K562 (cell line): ENCODE measurements around the gene BMP15. TPM values are rescaled to one million over a fixed set of nuclear protein-coding genes. Genes with fewer than 3 reads are reported as not detected.

Experiments used
- ATAC-seq: fragments of 200-7000 bp; cut with Tn5 transposase; 3 replicates; pipeline ENCODE4 v1.9.1; 2020; ENCODE audit warnings: moderate library complexity
- BruUV-seq: library from RNA; stranded (reverse); fragments of 400-500 nt; replicated peaks from 2 replicates; lab custom pipeline; 2021; lab: Mats Ljungman, UMichigan
- CTCF ChIA-PET: fragments of 300-600 bp; formaldehyde crosslinking; extraction: SDS; loops from one replicate; lab custom pipeline; 2021; ENCODE audit warnings: low intra/inter-chr PET ratio; lab: Yijun Ruan, JAX
- POLR2A ChIA-PET: fragments of 300-600, 350-650 bp; sonication (Branson Sonifier 250); formaldehyde crosslinking; extraction: SDS; loops from one replicate; lab custom pipeline; 2021; ENCODE audit warnings: antibody characterized with exemption, inconsistent platforms; lab: Yijun Ruan, JAX
- DNase-seq, 4 experiments: peaks; one replicate each; pipeline versions ENCODE4 v3.0.0 to v3.0.0-alpha.2; 2011 to 2018; ENCODE audit warnings: low spot score in 3 of 4, mixed read lengths in 3 of 4; ENCODE audit errors: extremely low read depth in 1 of 4
- FAIRE-seq: peaks from 2 replicates; lab custom pipeline; 2011; peaks lifted over from hg19 to GRCh38; lab: Jason Lieb, UNC
- H2AFZ ChIP-seq: 2 replicates; pipeline ENCODE4 v1.6.0; 2011; ENCODE audit warnings: low read depth, low read length, control low read depth, inconsistent platforms
- H3K27ac ChIP-seq: fragments of 200-600 bp; 3 replicates; pipeline ENCODE4 v1.8.0; 2011; ENCODE audit warnings: low read depth, mild to moderate bottlenecking, control low read depth, inconsistent platforms, low read length, moderate library complexity, mixed read lengths; ENCODE audit errors: extremely low read depth
- H3K27me3 ChIP-seq, 2 experiments: fragments of 300-600 bp in 1 of 2; 2 replicates in 1 of 2; 3 replicates in 1 of 2; pipeline versions ENCODE4 v1.6.0 to v1.8.0; 2011; ENCODE audit warnings: inconsistent platforms in 2 of 2, low read length in 2 of 2, mild to moderate bottlenecking in 1 of 2, mixed read lengths in 1 of 2, moderate library complexity in 1 of 2; ENCODE audit not compliant: control insufficient read depth in 2 of 2, insufficient read depth in 2 of 2
- H3K36me3 ChIP-seq: fragments of 300-600 bp; 3 replicates; pipeline ENCODE4 v1.8.0; 2011; ENCODE audit warnings: mild to moderate bottlenecking, low read length, inconsistent platforms; ENCODE audit not compliant: control insufficient read depth, insufficient read depth
- H3K4me1 ChIP-seq, 2 experiments: fragments of 200-600 bp in 1 of 2; replicated peaks in 1 of 2; 2 replicates in 1 of 2; 3 replicates in 1 of 2; pipeline versions ENCODE4 v1.5.1 to v1.8.0; 2011; ENCODE audit warnings: inconsistent platforms in 2 of 2, low read length in 2 of 2, mild to moderate bottlenecking in 1 of 2, mixed read lengths in 1 of 2, moderate library complexity in 1 of 2; ENCODE audit not compliant: control insufficient read depth in 2 of 2, insufficient read depth in 2 of 2
- H3K4me2 ChIP-seq: 2 replicates; pipeline ENCODE4 v1.6.1; 2011; ENCODE audit warnings: low read length, control low read depth, inconsistent platforms, mixed read lengths; ENCODE audit not compliant: insufficient read depth
- H3K4me3 ChIP-seq: fragments of 200-600 bp; sonication (generic), shearing (Covaris generic); 2 replicates; pipeline ENCODE4 v1.5.1; 2016; ENCODE audit warnings: control low read depth, inconsistent platforms
- H3K79me2 ChIP-seq: fragments of 200-600 bp; 3 replicates; pipeline ENCODE4 v1.8.0; 2011; ENCODE audit warnings: low read length, inconsistent platforms; ENCODE audit not compliant: control insufficient read depth, insufficient read depth
- H3K9ac ChIP-seq, 2 experiments: 2 replicates each; pipeline versions ENCODE4 v1.6.0 to v1.6.1; 2011; ENCODE audit warnings: low read depth in 2 of 2, low read length in 2 of 2, control low read depth in 1 of 2, inconsistent platforms in 1 of 2, mild to moderate bottlenecking in 1 of 2, mixed read lengths in 1 of 2; ENCODE audit not compliant: insufficient read depth in 1 of 2
- H3K9me1 ChIP-seq: one replicate; pipeline ENCODE4 v1.6.0; 2011; ENCODE audit warnings: inconsistent platforms, mild to moderate bottlenecking, low read length, moderate library complexity; ENCODE audit not compliant: control insufficient read depth, insufficient read depth
- H3K9me3 ChIP-seq: replicated peaks from 2 replicates; pipeline ENCODE4 v1.5.1; 2011; ENCODE audit warnings: low read depth, low read length, inconsistent platforms; ENCODE audit not compliant: control insufficient read depth, insufficient read depth
- H4K20me1 ChIP-seq: replicated peaks from 2 replicates; pipeline ENCODE4 v1.6.1; 2011; ENCODE audit warnings: low read length, inconsistent platforms, mixed read lengths; ENCODE audit not compliant: control insufficient read depth, insufficient read depth
- ARID2 ChIP-seq: fragments of 450-650 bp; IDR thresholded peaks from 2 replicates; pipeline ENCODE4 v1.6.1; 2017; ENCODE audit warnings: antibody characterized with exemption, mild to moderate bottlenecking
- ELF1 ChIP-seq: fragments of 200-800 bp; sonication (Bioruptor generic); IDR thresholded peaks from 2 replicates; pipeline ENCODE4 v1.6.1; 2016; ENCODE audit warnings: missing genetic modification characterization, missing compliant biosample characterization
- EP300 ChIP-seq: IDR thresholded peaks from 2 replicates; pipeline ENCODE4 v1.6.1; 2012; ENCODE audit warnings: low read length, improper control_type of control experiment
- ETV1 ChIP-seq: fragments of 450-650 bp; conservative IDR thresholded peaks from 2 replicates; pipeline ENCODE4 v1.6.1; 2016; ENCODE audit warnings: missing genetic modification characterization, control low read depth, low read depth, missing compliant biosample characterization
- IRF2 ChIP-seq: sonication (generic); formaldehyde crosslinking; IDR thresholded peaks from 2 replicates; pipeline ENCODE4 v1.8.1; 2022; ENCODE audit warnings: mild to moderate bottlenecking, missing genetic modification reagents
- KAT7 ChIP-seq: sonication (generic); formaldehyde crosslinking; IDR thresholded peaks from 2 replicates; pipeline ENCODE4 v1.8.0; 2022; ENCODE audit warnings: missing genetic modification reagents, mild to moderate bottlenecking, borderline replicate concordance
- MLX ChIP-seq, 2 experiments: fragments of 450-650 bp in 1 of 2; sonication (generic) in 1 of 2; formaldehyde crosslinking; conservative IDR thresholded peaks; 2 replicates each; pipeline versions ENCODE4 v1.4.0 to v1.8.1; 2020 to 2022; ENCODE audit warnings: mild to moderate bottlenecking in 1 of 2, missing genetic modification reagents in 1 of 2
- NCOR1 ChIP-seq: fragments of 450-650 bp; IDR thresholded peaks from 2 replicates; pipeline ENCODE4 v1.6.1; 2016; ENCODE audit warnings: mild to moderate bottlenecking, moderate library complexity
- PKNOX1 ChIP-seq: fragments of 450-650 bp; IDR thresholded peaks from 2 replicates; pipeline ENCODE4 v1.6.1; 2016
- SRSF1 ChIP-seq: fragments of 200-400 bp; formaldehyde crosslinking; IDR thresholded peaks from 2 replicates; pipeline ENCODE4 v1.6.1; 2017; ENCODE audit warnings: mild to moderate bottlenecking, low read depth, low read length, moderate library complexity
- THRB ChIP-seq: fragments of 450-650 bp; formaldehyde crosslinking; conservative IDR thresholded peaks from 2 replicates; pipeline ENCODE4 v1.4.0; 2022; ENCODE audit warnings: mild to moderate bottlenecking, missing genetic modification characterization
- ZBTB2 ChIP-seq: fragments of 450-650 bp; IDR thresholded peaks from 2 replicates; pipeline ENCODE4 v1.6.1; 2016; ENCODE audit warnings: antibody characterized with exemption
- ZNF518B ChIP-seq: fragments of 250-450 bp; sonication (Bioruptor Pico); IDR thresholded peaks from 2 replicates; pipeline ENCODE4 v1.5.0; 2021; ENCODE audit warnings: mild to moderate bottlenecking, moderate library complexity
- WGBS: fragments of 100-300 bp; shearing (Covaris generic); methylation state at CpG from one replicate; pipeline ENCODE4 v1.1.6; 2016; ENCODE audit warnings: low coverage, mixed read lengths; ENCODE audit not compliant: insufficient coverage; ENCODE audit errors: missing lambda C conversion rate; 5-methylcytosine and 5-hydroxymethylcytosine counted together
- in situ Hi-C: fragments of 300-500 bp; cut with MboI; formaldehyde crosslinking; loops from 4 replicates; pipeline ENCODE4 v1.15.0; 2018; ENCODE audit warnings: inconsistent platforms, mixed read lengths
- intact Hi-C: fragments of 100-400 bp; cut with micrococcal nuclease; formaldehyde crosslinking; loops from 2 replicates; pipeline ENCODE4 v1.14.2; 2022
- polyA plus RNA-seq, 8 experiments: library from polyadenylated mRNA; depleted of rRNA in 4 of 8; stranded (reverse) in 5 of 8; unstranded in 3 of 8; fragments of >200 nt; fragmentation: Nextera tagmentation in 2 of 8; fragmentation: Illumina TruSeq in 1 of 8; extraction: Ambion mirVana in 2 of 8; extraction: Trizol in 1 of 8; gene quantifications; 2 replicates each; pipeline versions ENCODE4 v1.2.1 to v1.2.3, GENCODE V29; 2011 to 2014; ENCODE audit warnings: inconsistent platforms in 1 of 8, missing spikeins in 1 of 8
- total RNA-seq, 7 experiments: library from RNA; depleted of rRNA in 6 of 7; stranded (reverse); fragments of >200 nt in 6 of 7; fragmentation: Illumina TruSeq in 2 of 7; extraction: Trizol in 2 of 7; gene quantifications; 2 replicates each; pipeline versions ENCODE4 v1.2.1 to v1.2.3, GENCODE V29; 2011 to 2021; ENCODE audit warnings: low replicate concordance in 1 of 7

Gene BMP15
- total and polyA plus RNA-seq, 9 of the 15 experiments (the other 6 are each of a cell fraction or from before 2014, with no cell fraction given): not detected

- no peak for TF ChIP-seq PKNOX1
These were observed 31.1 kb downstream of the BMP15 start (continued) for GRCh38 chrX:50941638-50942037.

GRCh38 chrX:50942471-50942870, 31.9 kb downstream of the BMP15 start:
- no peaks in the 10 kb centered on the region for H3K36me3 ChIP-seq
- in situ Hi-C loops: no loop called here
- FAIRE-seq: no peak
- CTCF ChIA-PET: no interaction called here
- no peak overlapping the region for H3K4me3 ChIP-seq
- WGBS: 0% methylated on average over 2 of the region's 2 CpGs
- no peak overlapping the region for H3K9ac ChIP-seq
- H2AFZ ChIP-seq: no peak overlapping the region
- H3K4me1 ChIP-seq: no peaks in the 10 kb centered on the region
- POLR2A ChIA-PET: no interaction called here
- no peaks in the 10 kb centered on the region; a peak in 1 of 5 replicates for H3K27me3 ChIP-seq
- intact Hi-C loops: no loop called here
- no peak overlapping the region for H3K4me2 ChIP-seq
- no peaks in the 10 kb centered on the region for H4K20me1 ChIP-seq
- no peak for DNase-seq
- H3K27ac ChIP-seq: no peak overlapping the region
- ATAC-seq: no peak
- no peaks in the 10 kb centered on the region for H3K9me3 ChIP-seq
- H3K79me2 ChIP-seq: no peaks in the 10 kb centered on the region
- H3K9me1 ChIP-seq: no peaks in the 10 kb centered on the region
- BruUV-seq: no TSS peak
- TF ChIP-seq ETV1 (no peak), ZNF518B (CRISPR knock-in tag) (no peak), KAT7 (CRISPR knock-in tag) (no peak), IRF2 (CRISPR knock-in tag) (no peak), NCOR1 (no peak), ELF1 (tag) (no peak), EP300 (no peak), ARID2 (no peak), MLX (CRISPR knock-in tag; conservative IDR thresholded peaks at IDR 0.05) (no peak), ZBTB2 (no peak), SRSF1 (no peak), THRB (CRISPR knock-in tag) (no peak)
